ENCODE data around the gene KCTD5.

KCTD5 gene

GRCh38 chr16:2706085-2706484, 23.8 kb downstream of the KCTD5 start:
- DNase-seq (ENCODE audit: low spot score): no peak
- no peak for TF ChIP-seq CTCF (IDR thresholded peaks at IDR 0.05; ENCODE audit: extremely low read depth, missing control alignments)

GRCh38 chr16:2706611-2707311, 24.4 kb downstream of the KCTD5 start:
- no peak for DNase-seq (ENCODE audit: low spot score)
- no peak for TF ChIP-seq CTCF (IDR thresholded peaks at IDR 0.05; ENCODE audit: extremely low read depth, missing control alignments)

- DNase-seq (ENCODE audit: low spot score): no peak
- no peak for TF ChIP-seq CTCF (IDR thresholded peaks at IDR 0.05; ENCODE audit: extremely low read depth, missing control alignments)
These were observed 25.3 kb downstream of the KCTD5 start for GRCh38 chr16:2707368-2708289.

DNA sequence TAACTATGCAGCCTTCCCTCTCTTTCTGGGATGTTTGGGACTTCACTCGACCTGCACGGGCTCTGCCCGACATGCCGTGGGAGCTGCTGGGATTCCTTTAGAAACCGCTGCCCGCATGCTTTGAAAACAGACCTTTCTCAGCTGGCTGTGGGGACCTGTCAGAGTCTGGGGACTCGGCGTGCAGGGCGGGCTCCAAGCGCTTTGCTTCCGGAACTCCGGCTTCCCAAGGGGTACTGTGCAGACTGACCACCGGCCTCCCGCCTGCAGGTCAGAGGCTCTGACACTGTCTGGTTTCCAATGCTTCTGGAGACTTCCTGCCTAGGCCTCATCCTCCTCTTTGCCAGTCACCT, 25.9 kb downstream of the KCTD5 start:
- no peak for DNase-seq (ENCODE audit: low spot score)
- no peak for TF ChIP-seq CTCF (IDR thresholded peaks at IDR 0.05; ENCODE audit: extremely low read depth, missing control alignments)

GRCh38 chr16:2708955-2709587, 26.7 kb downstream of the KCTD5 start:
- no peak for DNase-seq (ENCODE audit: low spot score)
- no peak for TF ChIP-seq CTCF (IDR thresholded peaks at IDR 0.05; ENCODE audit: extremely low read depth, missing control alignments)

DNA sequence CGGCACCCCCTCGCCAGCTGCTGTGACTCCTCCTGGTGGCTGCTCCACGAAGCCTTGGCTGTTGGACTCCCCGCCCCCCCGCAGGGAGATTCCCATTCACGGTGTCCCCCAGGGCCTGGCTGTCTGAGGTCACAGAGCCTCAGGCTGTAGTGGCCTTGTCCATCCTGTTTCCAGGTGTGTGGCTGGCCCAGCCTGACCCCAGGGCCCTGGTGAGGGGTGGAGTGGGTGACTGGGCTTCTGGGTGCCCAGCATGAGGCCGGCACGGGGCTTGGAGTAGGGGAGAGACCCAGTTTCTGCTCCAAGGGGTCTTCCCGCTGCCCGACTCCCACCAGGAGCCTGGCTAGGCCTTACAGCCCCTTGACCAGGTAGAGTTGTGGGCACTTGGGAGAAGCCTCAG, 27.3 kb downstream of the KCTD5 start:
- no peak for DNase-seq (ENCODE audit: low spot score)
- no peak for TF ChIP-seq CTCF (IDR thresholded peaks at IDR 0.05; ENCODE audit: extremely low read depth, missing control alignments)
